ENCODE data around the gene CKB.

GRCh38 chr14:103476065-103476464 is 46.6 kb downstream of the CKB start:
- no peak for TF ChIP-seq EZH2 (IDR thresholded peaks at IDR 0.05; ENCODE audit: insufficient read depth, low read length)
- no peak for TF ChIP-seq CTCF (IDR thresholded peaks at IDR 0.05; ENCODE audit: insufficient read depth, low read depth, low read length)

Data from astrocyte (in vitro differentiated cells and primary cell).